HepG2 (cell line): ENCODE measurements around the gene FUT3. TPM values are rescaled to one million over a fixed set of nuclear protein-coding genes. Genes with fewer than 3 reads are reported as not detected.
A peak's percentile ranks its signal among the peaks of the same experiment; 100 is the strongest.

Experiments used
- AGO1 ChIP-seq: fragments of 200-400 bp; formaldehyde crosslinking; IDR thresholded peaks from 2 replicates; pipeline ENCODE4 v1.6.1; 2017; ENCODE audit warnings: mild to moderate bottlenecking, low read depth, low read length, moderate library complexity; ENCODE audit not compliant: poor library complexity, severe bottlenecking
- ATAD3A ChIP-seq: sonication (generic); formaldehyde crosslinking; IDR thresholded peaks from 2 replicates; pipeline ENCODE4 v1.4.0; 2020; ENCODE audit warnings: missing genetic modification reagents
- BORCS8-MEF2B ChIP-seq: sonication (generic); formaldehyde crosslinking; IDR thresholded peaks from 2 replicates; pipeline ENCODE4 v1.8.0; 2022; ENCODE audit warnings: mild to moderate bottlenecking, missing genetic modification reagents
- FOSL2 ChIP-seq: sonication (generic); formaldehyde crosslinking; IDR thresholded peaks from 2 replicates; pipeline ENCODE4 v1.4.0; 2020; ENCODE audit warnings: missing genetic modification reagents
- HMG20A ChIP-seq: IDR thresholded peaks from 2 replicates; pipeline ENCODE4 v1.6.1; 2016; ENCODE audit warnings: borderline replicate concordance
- HNRNPK ChIP-seq: fragments of 200-400 bp; formaldehyde crosslinking; IDR thresholded peaks from 2 replicates; pipeline ENCODE4 v1.6.1; 2018; ENCODE audit warnings: low read length, low read depth, moderate library complexity, mild to moderate bottlenecking; ENCODE audit not compliant: poor library complexity, severe bottlenecking
- HNRNPL ChIP-seq: fragments of 200-400 bp; formaldehyde crosslinking; IDR thresholded peaks from 2 replicates; pipeline ENCODE4 v1.6.1; 2017; ENCODE audit warnings: mild to moderate bottlenecking, low read depth, low read length
- JARID2 ChIP-seq: sonication (generic); formaldehyde crosslinking; IDR thresholded peaks from 2 replicates; pipeline ENCODE4 v1.8.1; 2023; ENCODE audit warnings: missing genetic modification reagents, inconsistent platforms; ENCODE audit not compliant: insufficient replicate concordance
- JUND ChIP-seq: sonication (generic); formaldehyde crosslinking; IDR thresholded peaks from 2 replicates; pipeline ENCODE4 v1.8.0; 2022; ENCODE audit warnings: mild to moderate bottlenecking, missing genetic modification reagents
- KDM5B ChIP-seq: sonication (generic); formaldehyde crosslinking; IDR thresholded peaks from 2 replicates; pipeline ENCODE4 v1.4.0; 2020; ENCODE audit warnings: missing genetic modification reagents, mild to moderate bottlenecking, borderline replicate concordance
- KMT2B ChIP-seq: IDR thresholded peaks from 2 replicates; pipeline ENCODE4 v1.6.1; 2016; ENCODE audit warnings: missing genetic modification reagents, missing compliant biosample characterization
- NAIF1 ChIP-seq: sonication (generic); formaldehyde crosslinking; IDR thresholded peaks from 2 replicates; pipeline ENCODE4 v1.5.0; 2020; ENCODE audit warnings: mild to moderate bottlenecking, missing genetic modification reagents, borderline replicate concordance
- RFXANK ChIP-seq: IDR thresholded peaks from 2 replicates; pipeline ENCODE4 v1.6.1; 2016
- SSRP1 ChIP-seq: IDR thresholded peaks from 2 replicates; pipeline ENCODE4 v1.6.1; 2016; ENCODE audit warnings: control low read depth
- TGIF2 ChIP-seq: IDR thresholded peaks from 2 replicates; pipeline ENCODE4 v1.6.1; 2016; ENCODE audit warnings: control low read depth, missing compliant biosample characterization
- ZNF160 ChIP-seq: sonication (generic); formaldehyde crosslinking; IDR thresholded peaks from 2 replicates; pipeline ENCODE4 v1.8.0; 2022; ENCODE audit warnings: mild to moderate bottlenecking, inconsistent platforms, missing genetic modification reagents
- ZNF234 ChIP-seq: sonication (generic); formaldehyde crosslinking; conservative IDR thresholded peaks from 2 replicates; pipeline ENCODE4 v1.5.1; 2020; ENCODE audit warnings: mild to moderate bottlenecking, missing genetic modification reagents
- ZNF263 ChIP-seq: sonication (generic); formaldehyde crosslinking; IDR thresholded peaks from 2 replicates; pipeline ENCODE4 v1.4.0; 2020; ENCODE audit warnings: missing genetic modification reagents
- polyA plus RNA-seq, 8 experiments: library from polyadenylated mRNA; depleted of rRNA in 3 of 8; stranded (reverse) in 7 of 8; unstranded in 1 of 8; fragments of >200 nt; fragmentation: Illumina TruSeq in 4 of 8; extraction: Trizol in 4 of 8; gene quantifications; 2 replicates each; pipeline versions ENCODE4 v1.2.1 to v1.2.3, GENCODE V29; 2011 to 2016; ENCODE audit warnings: low read depth in 4 of 8, missing spikeins in 1 of 8, mixed read lengths in 1 of 8; ENCODE audit not compliant: insufficient read depth in 1 of 8
- total RNA-seq, 5 experiments: library from RNA; depleted of rRNA; stranded (reverse); fragments of >200 nt; fragmentation: Illumina TruSeq; extraction: Trizol; gene quantifications; 2 replicates each; pipeline ENCODE4 v1.2.3, GENCODE V29; 2016; ENCODE audit warnings: low read depth in 1 of 5
- TF ChIP-seq, protein P1 (sequence below): sonication (generic); formaldehyde crosslinking; IDR thresholded peaks from 2 replicates; pipeline ENCODE4 v1.8.0; 2022; ENCODE audit warnings: missing genetic modification reagents, mild to moderate bottlenecking, inconsistent platforms, borderline replicate concordance
- TF ChIP-seq, protein P2 (sequence below): sonication (generic); formaldehyde crosslinking; IDR thresholded peaks from 2 replicates; pipeline ENCODE4 v1.4.0; 2020; ENCODE audit warnings: missing genetic modification reagents
- TF ChIP-seq, protein P3 (sequence below), 2 experiments: sonication (generic) in 1 of 2; formaldehyde crosslinking in 1 of 2; IDR thresholded peaks; 2 replicates each; pipeline versions ENCODE4 v1.6.1 to v1.9.0; 2014 to 2022; ENCODE audit warnings: antibody characterized with exemption in 1 of 2, borderline replicate concordance in 1 of 2, inconsistent platforms in 1 of 2, low read depth in 1 of 2, missing genetic modification reagents in 1 of 2

The FUT3 gene
- total and polyA plus RNA-seq, 2 of the 13 experiments (the other 11 are each of a cell fraction or from before 2014, with no cell fraction given): 0.53 to 1.1 TPM

DNA sequence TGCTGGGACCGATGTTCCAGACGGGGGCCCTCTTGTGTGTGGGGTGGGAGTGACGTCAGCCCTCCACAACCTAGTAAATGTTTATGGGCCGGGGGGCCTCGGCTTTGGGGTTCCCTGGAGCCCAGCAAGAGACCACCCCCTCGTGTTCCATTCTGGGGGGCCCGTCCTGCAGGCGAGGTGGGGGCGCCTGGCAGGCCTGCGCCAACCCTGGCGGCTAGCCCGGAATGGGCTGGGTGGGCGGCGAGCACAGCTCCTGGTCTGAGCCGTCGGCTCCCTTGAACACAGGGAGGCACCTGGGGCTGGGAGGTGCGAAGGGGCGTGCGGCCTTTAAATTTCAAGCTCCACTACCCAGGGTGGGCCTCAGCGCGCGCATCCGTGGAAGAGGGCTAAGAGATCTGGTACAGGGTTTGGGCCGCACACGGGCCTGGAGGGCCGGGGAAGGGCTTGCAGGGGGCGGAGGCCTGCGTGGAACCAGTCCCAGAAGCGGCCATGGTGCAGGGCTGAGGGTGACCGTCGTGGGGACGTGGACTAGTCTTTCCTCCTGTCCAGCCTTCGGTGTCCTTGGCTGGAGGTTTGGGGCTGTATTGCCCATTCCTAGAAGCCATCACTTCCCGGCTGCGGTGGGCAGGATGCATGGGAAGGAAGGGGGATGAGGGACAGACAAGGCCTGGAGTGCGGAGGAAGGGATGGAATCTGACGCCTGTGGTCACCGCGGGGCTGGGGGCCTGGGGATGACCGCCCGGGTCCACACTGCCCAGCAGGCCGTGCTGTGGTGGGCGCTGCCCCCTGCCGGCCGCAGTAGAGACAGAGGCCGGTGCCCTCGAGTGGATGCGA is 40.9 kb upstream of the FUT3 start (continued):
- TF ChIP-seq HNRNPK (peak; percentile 8), RFXANK (0 out of 2 replicates have a peak, but pooled peaks have one; percentile 54), BORCS8-MEF2B (CRISPR knock-in tag) (0 out of 2 replicates have a peak, but pooled peaks have one; percentile 49), TGIF2 (0 out of 2 replicates have a peak, but pooled peaks have one; percentile 28), JUND (CRISPR knock-in tag) (peak; percentile 60; the same call in 1 of the 2 replicates), KMT2B (0 out of 2 replicates have a peak, but pooled peaks have one; percentile 49), HMG20A (no peak), FOSL2 (CRISPR knock-in tag) (peak; percentile 29; the same call in 1 of the 2 replicates), KDM5B (CRISPR knock-in tag) (peak; percentile 62; the same call in 1 of the 2 replicates), ZNF160 (CRISPR knock-in tag) (0 out of 2 replicates have a peak, but pooled peaks have one; percentile 43), ZNF234 (CRISPR knock-in tag) (0 out of 2 replicates have a peak, but pooled peaks have one; percentile 44), SSRP1 (peak; percentile 98), NAIF1 (CRISPR knock-in tag) (no peak), ATAD3A (no peak), ZNF263 (CRISPR knock-in tag) (peak; percentile 95), JARID2 (CRISPR knock-in tag) (no peak), HNRNPL (0 out of 2 replicates have a peak, but pooled peaks have one; percentile 65), AGO1 (peak; percentile 97)
- TF ChIP-seq, protein P1, sequence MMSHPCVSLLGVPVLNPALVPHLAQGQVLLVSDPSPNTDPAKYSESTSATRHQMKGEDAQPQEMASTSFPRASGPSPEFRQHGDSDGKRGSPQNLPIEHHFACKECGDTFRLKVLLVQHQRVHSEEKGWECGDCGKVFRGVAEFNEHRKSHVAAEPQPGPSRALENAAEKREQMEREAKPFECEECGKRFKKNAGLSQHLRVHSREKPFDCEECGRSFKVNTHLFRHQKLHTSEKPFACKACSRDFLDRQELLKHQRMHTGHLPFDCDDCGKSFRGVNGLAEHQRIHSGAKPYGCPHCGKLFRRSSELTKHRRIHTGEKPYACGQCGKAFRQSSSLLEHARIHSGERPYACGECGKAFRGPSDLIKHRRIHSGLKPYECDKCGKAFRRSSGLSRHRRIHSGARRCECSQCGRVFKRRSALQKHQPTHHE (CRISPR knock-in tag): peak; percentile 74; the same call in 1 of the 2 replicates
- TF ChIP-seq, protein P2, sequence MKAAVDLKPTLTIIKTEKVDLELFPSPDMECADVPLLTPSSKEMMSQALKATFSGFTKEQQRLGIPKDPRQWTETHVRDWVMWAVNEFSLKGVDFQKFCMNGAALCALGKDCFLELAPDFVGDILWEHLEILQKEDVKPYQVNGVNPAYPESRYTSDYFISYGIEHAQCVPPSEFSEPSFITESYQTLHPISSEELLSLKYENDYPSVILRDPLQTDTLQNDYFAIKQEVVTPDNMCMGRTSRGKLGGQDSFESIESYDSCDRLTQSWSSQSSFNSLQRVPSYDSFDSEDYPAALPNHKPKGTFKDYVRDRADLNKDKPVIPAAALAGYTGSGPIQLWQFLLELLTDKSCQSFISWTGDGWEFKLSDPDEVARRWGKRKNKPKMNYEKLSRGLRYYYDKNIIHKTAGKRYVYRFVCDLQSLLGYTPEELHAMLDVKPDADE (CRISPR knock-in tag): 0 out of 2 replicates have a peak, but pooled peaks have one; percentile 59
- TF ChIP-seq, protein P3, sequence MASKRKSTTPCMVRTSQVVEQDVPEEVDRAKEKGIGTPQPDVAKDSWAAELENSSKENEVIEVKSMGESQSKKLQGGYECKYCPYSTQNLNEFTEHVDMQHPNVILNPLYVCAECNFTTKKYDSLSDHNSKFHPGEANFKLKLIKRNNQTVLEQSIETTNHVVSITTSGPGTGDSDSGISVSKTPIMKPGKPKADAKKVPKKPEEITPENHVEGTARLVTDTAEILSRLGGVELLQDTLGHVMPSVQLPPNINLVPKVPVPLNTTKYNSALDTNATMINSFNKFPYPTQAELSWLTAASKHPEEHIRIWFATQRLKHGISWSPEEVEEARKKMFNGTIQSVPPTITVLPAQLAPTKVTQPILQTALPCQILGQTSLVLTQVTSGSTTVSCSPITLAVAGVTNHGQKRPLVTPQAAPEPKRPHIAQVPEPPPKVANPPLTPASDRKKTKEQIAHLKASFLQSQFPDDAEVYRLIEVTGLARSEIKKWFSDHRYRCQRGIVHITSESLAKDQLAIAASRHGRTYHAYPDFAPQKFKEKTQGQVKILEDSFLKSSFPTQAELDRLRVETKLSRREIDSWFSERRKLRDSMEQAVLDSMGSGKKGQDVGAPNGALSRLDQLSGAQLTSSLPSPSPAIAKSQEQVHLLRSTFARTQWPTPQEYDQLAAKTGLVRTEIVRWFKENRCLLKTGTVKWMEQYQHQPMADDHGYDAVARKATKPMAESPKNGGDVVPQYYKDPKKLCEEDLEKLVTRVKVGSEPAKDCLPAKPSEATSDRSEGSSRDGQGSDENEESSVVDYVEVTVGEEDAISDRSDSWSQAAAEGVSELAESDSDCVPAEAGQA (IDR thresholded peaks at IDR 0.05; ENCODE audit: low read depth): no peak
- TF ChIP-seq, protein P3 (CRISPR knock-in tag; IDR thresholded peaks at IDR 0.05; ENCODE audit: borderline replicate concordance): no peak
